Activated naive CD4-positive, alpha-beta T cell treated with anti-CD3 and anti-CD28 coated beads, Interleukin-2, amount 50 U/mL, for 24 hours (primary cell): Measurements from ENCODE around the gene CELSR2.

Source experiments
- H3K27ac Mint-ChIP-seq: one replicate; pipeline ENCODE4 v1.8.0; 2021; ENCODE audit warnings: mild to moderate bottlenecking, mixed read lengths
- H3K27me3 Mint-ChIP-seq: one replicate; pipeline ENCODE4 v1.8.0; 2021; ENCODE audit warnings: mixed read lengths
- H3K36me3 Mint-ChIP-seq: one replicate; pipeline ENCODE4 v1.8.0; 2021; ENCODE audit warnings: mixed read lengths
- H3K4me1 Mint-ChIP-seq: one replicate; pipeline ENCODE4 v1.8.0; 2021; ENCODE audit warnings: mixed read lengths
- H3K4me3 Mint-ChIP-seq: one replicate; pipeline ENCODE4 v1.8.0; 2021; ENCODE audit warnings: mild to moderate bottlenecking, mixed read lengths
- H3K9me3 Mint-ChIP-seq: one replicate; pipeline ENCODE4 v1.8.0; 2021; ENCODE audit warnings: mixed read lengths

CELSR2 gene

GRCh38 chr1:109248797-109249629 lies at the start of gene CELSR2:
TSS of gene CELSR2 (plus strand) at chr1:109249539. CDS start at chr1:109250080, 541 bp downstream.
- Mint-ChIP-seq H3K27me3 (no peaks in the 10 kb centered on the region), H3K27ac (no peak within 1 kb of the TSS), H3K4me3 (peak within 1 kb of the TSS; percentile 64), H3K4me1 (peaks cover 8% of the 10 kb centered on the region), H3K36me3 (no peaks in the 10 kb centered on the region), H3K9me3 (no peaks in the 10 kb centered on the region)

- H3K36me3 Mint-ChIP-seq, result no peaks in the 10 kb centered on the region
- H3K27me3 Mint-ChIP-seq, result no peaks in the 10 kb centered on the region
- no peak overlapping the region for H3K4me3 Mint-ChIP-seq
- peaks cover 13% of the 10 kb centered on the region for H3K4me1 Mint-ChIP-seq
- peak overlapping the region; percentile 30 for H3K27ac Mint-ChIP-seq
- H3K9me3 Mint-ChIP-seq, result no peaks in the 10 kb centered on the region
These were observed 49.6 kb upstream of the CELSR2 start for GRCh38 chr1:109199710-109200109.

- Mint-ChIP-seq H3K4me1 (peaks cover 13% of the 10 kb centered on the region), H3K27ac (peak overlapping the region; percentile 38), H3K36me3 (no peaks in the 10 kb centered on the region), H3K4me3 (no peak overlapping the region), H3K9me3 (no peaks in the 10 kb centered on the region), H3K27me3 (no peaks in the 10 kb centered on the region)
These were observed 48.1 kb upstream of the CELSR2 start for GRCh38 chr1:109201123-109201703.

GRCh38 chr1:109204484-109204883 lies 44.9 kb upstream of the CELSR2 start:
- H3K4me3 Mint-ChIP-seq, result no peak overlapping the region
- H3K4me1 Mint-ChIP-seq, result peaks cover 4% of the 10 kb centered on the region
- H3K9me3 Mint-ChIP-seq, result no peaks in the 10 kb centered on the region
- no peaks in the 10 kb centered on the region for H3K36me3 Mint-ChIP-seq
- no peaks in the 10 kb centered on the region for H3K27me3 Mint-ChIP-seq
- peak overlapping the region; percentile 77 for H3K27ac Mint-ChIP-seq

GRCh38 chr1:109206339-109206738 lies 43.0 kb upstream of the CELSR2 start:
- Mint-ChIP-seq H3K4me1 (no peaks in the 10 kb centered on the region), H3K36me3 (no peaks in the 10 kb centered on the region), H3K27ac (no peak overlapping the region), H3K9me3 (no peaks in the 10 kb centered on the region), H3K27me3 (no peaks in the 10 kb centered on the region), H3K4me3 (no peak overlapping the region)

- no peaks in the 10 kb centered on the region for H3K27me3 Mint-ChIP-seq
- no peak overlapping the region for H3K27ac Mint-ChIP-seq
- no peak overlapping the region for H3K4me3 Mint-ChIP-seq
- H3K36me3 Mint-ChIP-seq, result no peaks in the 10 kb centered on the region
- no peaks in the 10 kb centered on the region for H3K4me1 Mint-ChIP-seq
- no peaks in the 10 kb centered on the region for H3K9me3 Mint-ChIP-seq
These were observed 41.8 kb upstream of the CELSR2 start for GRCh38 chr1:109207467-109208103.

- Mint-ChIP-seq H3K27ac (no peak overlapping the region), H3K9me3 (no peaks in the 10 kb centered on the region), H3K4me3 (no peak overlapping the region), H3K36me3 (no peaks in the 10 kb centered on the region), H3K4me1 (no peaks in the 10 kb centered on the region), H3K27me3 (no peaks in the 10 kb centered on the region)
These were observed 40.9 kb upstream of the CELSR2 start for GRCh38 chr1:109208394-109208793.

GRCh38 chr1:109208836-109209463 lies 40.4 kb upstream of the CELSR2 start:
- Mint-ChIP-seq H3K36me3 (no peaks in the 10 kb centered on the region), H3K9me3 (no peaks in the 10 kb centered on the region), H3K4me3 (no peak overlapping the region), H3K27ac (no peak overlapping the region), H3K27me3 (no peaks in the 10 kb centered on the region), H3K4me1 (no peaks in the 10 kb centered on the region)

GRCh38 chr1:109210058-109210457 lies 39.3 kb upstream of the CELSR2 start:
- Mint-ChIP-seq H3K27ac (no peak overlapping the region), H3K27me3 (no peaks in the 10 kb centered on the region), H3K9me3 (no peaks in the 10 kb centered on the region), H3K36me3 (peaks cover 9% of the 10 kb centered on the region), H3K4me1 (no peaks in the 10 kb centered on the region), H3K4me3 (no peak overlapping the region)

- Mint-ChIP-seq H3K36me3 (peaks cover 20% of the 10 kb centered on the region), H3K27ac (peak overlapping the region; percentile 59), H3K9me3 (no peaks in the 10 kb centered on the region), H3K4me3 (peak overlapping the region; percentile 99), H3K4me1 (peaks cover 24% of the 10 kb centered on the region), H3K27me3 (no peaks in the 10 kb centered on the region)
These were observed 36.0 kb upstream of the CELSR2 start for GRCh38 chr1:109213345-109213823.

GRCh38 chr1:109213824-109214693 lies 35.3 kb upstream of the CELSR2 start, which contains the start of gene SARS1:
TSS of gene SARS1 (plus strand) at chr1:109213918. CDS start at chr1:109213993, 75 bp downstream.
- Mint-ChIP-seq H3K9me3 (no peaks in the 10 kb centered on the region), H3K4me1 (peaks cover 29% of the 10 kb centered on the region), H3K4me3 (peak within 1 kb of the TSS; percentile 99), H3K27me3 (no peaks in the 10 kb centered on the region), H3K36me3 (peaks cover 23% of the 10 kb centered on the region), H3K27ac (peak within 1 kb of the TSS; percentile 97)

- Mint-ChIP-seq H3K27me3 (no peaks in the 10 kb centered on the region), H3K9me3 (no peaks in the 10 kb centered on the region), H3K27ac (peak overlapping the region; percentile 97), H3K36me3 (peaks cover 25% of the 10 kb centered on the region), H3K4me1 (peaks cover 33% of the 10 kb centered on the region), H3K4me3 (peak overlapping the region; percentile 99)
These were observed 34.4 kb upstream of the CELSR2 start for GRCh38 chr1:109214695-109215623.

GRCh38 chr1:109216662-109217061 lies 32.7 kb upstream of the CELSR2 start:
- peaks cover 27% of the 10 kb centered on the region for H3K36me3 Mint-ChIP-seq
- no peaks in the 10 kb centered on the region for H3K27me3 Mint-ChIP-seq
- H3K9me3 Mint-ChIP-seq, result no peaks in the 10 kb centered on the region
- peak overlapping the region; percentile 99 for H3K4me3 Mint-ChIP-seq
- peak overlapping the region; percentile 35 for H3K27ac Mint-ChIP-seq
- H3K4me1 Mint-ChIP-seq, result peaks cover 45% of the 10 kb centered on the region

GRCh38 chr1:109218516-109218915 lies 30.8 kb upstream of the CELSR2 start:
- Mint-ChIP-seq H3K9me3 (no peaks in the 10 kb centered on the region), H3K36me3 (peaks cover 31% of the 10 kb centered on the region), H3K4me1 (peaks cover 56% of the 10 kb centered on the region), H3K27me3 (no peaks in the 10 kb centered on the region), H3K27ac (no peak overlapping the region), H3K4me3 (peak overlapping the region; percentile 53)
